Hepatocyte (in vitro differentiated cells): ENCODE results near the gene P3H4.

ENCODE experiments used
- EZH2 ChIP-seq: fragments of 200-600 bp; sonication (generic); IDR thresholded peaks from 2 replicates; pipeline ENCODE4 v1.6.1; 2016; ENCODE audit warnings: antibody characterized with exemption, mild to moderate bottlenecking, borderline replicate concordance
- EZH2phosphoT487 ChIP-seq: fragments of 200-600 bp; sonication (generic); IDR thresholded peaks from one replicate; pipeline ENCODE4 v1.6.1; 2018; ENCODE audit warnings: antibody characterized with exemption, mild to moderate bottlenecking, low read depth, moderate library complexity; ENCODE audit not compliant: unreplicated experiment, severe bottlenecking
- TF ChIP-seq, protein P1 (sequence below): fragments of 200-600 bp; sonication (generic); IDR thresholded peaks from 2 replicates; pipeline ENCODE4 v1.5.1; 2016; ENCODE audit warnings: antibody characterized with exemption, mild to moderate bottlenecking; ENCODE audit not compliant: poor library complexity

DNA sequence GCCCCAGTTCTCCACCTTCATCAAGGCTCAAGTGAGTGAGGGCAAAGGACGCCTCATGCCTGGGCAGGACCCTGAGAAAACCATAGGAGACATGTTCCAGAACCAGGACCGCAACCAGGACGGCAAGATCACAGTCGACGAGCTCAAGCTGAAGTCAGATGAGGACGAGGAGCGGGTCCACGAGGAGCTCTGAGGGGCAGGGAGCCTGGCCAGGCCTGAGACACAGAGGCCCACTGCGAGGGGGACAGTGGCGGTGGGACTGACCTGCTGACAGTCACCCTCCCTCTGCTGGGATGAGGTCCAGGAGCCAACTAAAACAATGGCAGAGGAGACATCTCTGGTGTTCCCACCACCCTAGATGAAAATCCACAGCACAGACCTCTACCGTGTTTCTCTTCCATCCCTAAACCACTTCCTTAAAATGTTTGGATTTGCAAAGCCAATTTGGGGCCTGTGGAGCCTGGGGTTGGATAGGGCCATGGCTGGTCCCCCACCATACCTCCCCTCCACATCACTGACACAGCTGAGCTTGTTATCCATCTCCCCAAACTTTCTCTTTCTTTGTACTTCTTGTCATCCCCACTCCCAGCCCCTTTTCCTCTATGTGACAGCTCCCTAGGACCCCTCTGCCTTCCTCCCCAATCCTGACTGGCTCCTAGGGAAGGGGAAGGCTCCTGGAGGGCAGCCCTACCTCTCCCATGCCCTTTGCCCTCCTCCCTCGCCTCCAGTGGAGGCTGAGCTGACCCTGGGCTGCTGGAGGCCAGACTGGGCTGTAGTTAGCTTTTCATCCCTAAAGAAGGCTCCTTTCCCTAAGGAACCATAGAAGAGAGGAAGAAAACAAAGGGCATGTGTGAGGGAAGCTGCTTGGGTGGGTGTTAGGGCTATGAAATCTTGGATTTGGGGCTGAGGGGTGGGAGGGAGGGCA, 10.7 kb upstream of the P3H4 start:
- TF ChIP-seq, protein P1, sequence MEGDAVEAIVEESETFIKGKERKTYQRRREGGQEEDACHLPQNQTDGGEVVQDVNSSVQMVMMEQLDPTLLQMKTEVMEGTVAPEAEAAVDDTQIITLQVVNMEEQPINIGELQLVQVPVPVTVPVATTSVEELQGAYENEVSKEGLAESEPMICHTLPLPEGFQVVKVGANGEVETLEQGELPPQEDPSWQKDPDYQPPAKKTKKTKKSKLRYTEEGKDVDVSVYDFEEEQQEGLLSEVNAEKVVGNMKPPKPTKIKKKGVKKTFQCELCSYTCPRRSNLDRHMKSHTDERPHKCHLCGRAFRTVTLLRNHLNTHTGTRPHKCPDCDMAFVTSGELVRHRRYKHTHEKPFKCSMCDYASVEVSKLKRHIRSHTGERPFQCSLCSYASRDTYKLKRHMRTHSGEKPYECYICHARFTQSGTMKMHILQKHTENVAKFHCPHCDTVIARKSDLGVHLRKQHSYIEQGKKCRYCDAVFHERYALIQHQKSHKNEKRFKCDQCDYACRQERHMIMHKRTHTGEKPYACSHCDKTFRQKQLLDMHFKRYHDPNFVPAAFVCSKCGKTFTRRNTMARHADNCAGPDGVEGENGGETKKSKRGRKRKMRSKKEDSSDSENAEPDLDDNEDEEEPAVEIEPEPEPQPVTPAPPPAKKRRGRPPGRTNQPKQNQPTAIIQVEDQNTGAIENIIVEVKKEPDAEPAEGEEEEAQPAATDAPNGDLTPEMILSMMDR = no peak
- no peak for TF ChIP-seq EZH2
- no peak for TF ChIP-seq EZH2phosphoT487
